ENCODE measurements around the gene PLXND1.

Gene PLXND1

GRCh38 chr3:129599607-129600006 lies 6.9 kb downstream of the PLXND1 start:
- no peak for DNase-seq (ENCODE audit: low read depth)

- DNase-seq (ENCODE audit: low read depth) = no peak
Observed at GRCh38 chr3:129599073-129599472, 7.4 kb downstream of the PLXND1 start.

GRCh38 chr3:129598484-129598883 lies 8.0 kb downstream of the PLXND1 start:
- no peak for DNase-seq (ENCODE audit: low read depth)

GRCh38 chr3:129598000-129598381 lies 8.5 kb downstream of the PLXND1 start:
- no peak for DNase-seq (ENCODE audit: low read depth)

- DNase-seq (ENCODE audit: low read depth) = no peak
Observed at GRCh38 chr3:129597087-129597999, 9.1 kb downstream of the PLXND1 start.

- DNase-seq (ENCODE audit: low read depth) = no peak
Observed at GRCh38 chr3:129596194-129597086, 10.0 kb downstream of the PLXND1 start.

GRCh38 chr3:129595544-129596193 lies 10.8 kb downstream of the PLXND1 start:
- no peak for DNase-seq (ENCODE audit: low read depth)

GRCh38 chr3:129594907-129595390 lies 11.5 kb downstream of the PLXND1 start:
- no peak for DNase-seq (ENCODE audit: low read depth)

- no peak for DNase-seq (ENCODE audit: low read depth)
Observed at GRCh38 chr3:129594409-129594808, 12.1 kb downstream of the PLXND1 start.

GRCh38 chr3:129593595-129594339 lies 12.7 kb downstream of the PLXND1 start:
- DNase-seq (ENCODE audit: low read depth) = peak; percentile 40

- DNase-seq (ENCODE audit: low read depth) = no peak
Observed at GRCh38 chr3:129593230-129593594, 13.3 kb downstream of the PLXND1 start.

- DNase-seq (ENCODE audit: low read depth) = no peak
Observed at GRCh38 chr3:129592381-129593131, 13.9 kb downstream of the PLXND1 start.

- no peak for DNase-seq (ENCODE audit: low read depth)
Observed at GRCh38 chr3:129591932-129592331, 14.5 kb downstream of the PLXND1 start.

- DNase-seq (ENCODE audit: low read depth) = no peak
Observed at GRCh38 chr3:129590215-129590614, 16.3 kb downstream of the PLXND1 start.

- DNase-seq (ENCODE audit: low read depth) = no peak
Observed at GRCh38 chr3:129587566-129588210, 18.8 kb downstream of the PLXND1 start.

GRCh38 chr3:129586746-129587430 lies 19.6 kb downstream of the PLXND1 start:
- no peak for DNase-seq (ENCODE audit: low read depth)

- no peak for DNase-seq (ENCODE audit: low read depth)
Observed at GRCh38 chr3:129585949-129586657, 20.4 kb downstream of the PLXND1 start.

GRCh38 chr3:129584631-129585030 lies 21.8 kb downstream of the PLXND1 start:
- DNase-seq (ENCODE audit: low read depth) = no peak

- DNase-seq (ENCODE audit: low read depth) = no peak
Observed at GRCh38 chr3:129583289-129583688, 23.2 kb downstream of the PLXND1 start.
